ENCODE measurements around the gene GLUL. TPM values are rescaled to one million over a fixed set of nuclear protein-coding genes. Genes with fewer than 3 reads are reported as not detected.

The GLUL gene
- total RNA-seq, 3 donors from 2014 or later = 364 to 851 (median 517) TPM

DNA sequence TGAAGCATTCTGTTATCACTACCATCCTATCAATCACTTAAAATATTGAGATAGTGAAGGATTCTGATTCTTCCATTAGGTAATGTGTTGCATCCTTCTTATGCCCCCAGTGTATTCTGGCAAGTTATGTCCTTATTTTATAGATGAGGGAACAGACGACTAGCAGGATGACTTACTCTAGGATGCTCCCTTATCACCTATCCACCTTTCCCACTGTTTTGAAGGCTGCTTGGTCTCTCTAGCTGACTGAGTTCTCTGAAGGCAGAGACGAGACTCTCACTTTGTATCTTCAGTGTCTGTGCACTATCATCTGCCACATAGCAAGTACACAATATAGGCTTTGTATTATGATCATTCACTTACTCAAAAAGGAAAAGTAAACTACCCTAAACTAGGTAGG, 4.0 kb downstream of the GLUL start:
- Histone ChIP-seq H3K4me1 (ENCODE audit: low read depth) (peaks cover 13% of the 10 kb centered on the region), H3K9me3 (no peaks in the 10 kb centered on the region), H3K4me3 (no peak overlapping the region), H3K36me3 (ENCODE audit: low read depth) (peaks cover 15% of the 10 kb centered on the region)
- intact Hi-C loops (cut with DNase I, micrococcal nuclease) = no loop called here
- ATAC-seq = no peak
- DNase-seq = no peak
- TF ChIP-seq, protein P1, sequence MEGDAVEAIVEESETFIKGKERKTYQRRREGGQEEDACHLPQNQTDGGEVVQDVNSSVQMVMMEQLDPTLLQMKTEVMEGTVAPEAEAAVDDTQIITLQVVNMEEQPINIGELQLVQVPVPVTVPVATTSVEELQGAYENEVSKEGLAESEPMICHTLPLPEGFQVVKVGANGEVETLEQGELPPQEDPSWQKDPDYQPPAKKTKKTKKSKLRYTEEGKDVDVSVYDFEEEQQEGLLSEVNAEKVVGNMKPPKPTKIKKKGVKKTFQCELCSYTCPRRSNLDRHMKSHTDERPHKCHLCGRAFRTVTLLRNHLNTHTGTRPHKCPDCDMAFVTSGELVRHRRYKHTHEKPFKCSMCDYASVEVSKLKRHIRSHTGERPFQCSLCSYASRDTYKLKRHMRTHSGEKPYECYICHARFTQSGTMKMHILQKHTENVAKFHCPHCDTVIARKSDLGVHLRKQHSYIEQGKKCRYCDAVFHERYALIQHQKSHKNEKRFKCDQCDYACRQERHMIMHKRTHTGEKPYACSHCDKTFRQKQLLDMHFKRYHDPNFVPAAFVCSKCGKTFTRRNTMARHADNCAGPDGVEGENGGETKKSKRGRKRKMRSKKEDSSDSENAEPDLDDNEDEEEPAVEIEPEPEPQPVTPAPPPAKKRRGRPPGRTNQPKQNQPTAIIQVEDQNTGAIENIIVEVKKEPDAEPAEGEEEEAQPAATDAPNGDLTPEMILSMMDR (IDR thresholded peaks at IDR 0.05) = no peak

DNA sequence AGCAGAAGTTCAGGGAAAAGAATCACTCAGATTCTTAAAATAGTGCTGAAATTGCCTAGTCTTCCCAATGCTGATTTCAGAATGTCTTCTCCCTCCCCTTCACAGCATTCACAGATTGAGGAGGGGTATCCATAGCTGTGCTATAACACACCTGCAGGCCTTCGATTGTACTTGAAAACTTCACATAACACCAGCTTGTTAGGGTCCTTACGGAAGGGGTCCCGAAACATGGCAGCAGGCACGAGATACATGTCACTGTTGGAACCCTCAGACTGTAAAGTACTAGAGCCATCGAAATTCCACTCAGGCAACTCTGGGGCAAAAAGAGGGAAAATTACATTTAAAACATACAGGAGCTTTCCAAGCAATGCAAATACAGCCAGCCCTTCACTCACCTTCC, 4.6 kb downstream of the GLUL start:
- TF ChIP-seq, protein P1 (IDR thresholded peaks at IDR 0.05) = no peak
- DNase-seq = no peak
- H3K4me3 ChIP-seq = no peak overlapping the region
- H3K4me1 ChIP-seq (ENCODE audit: low read depth) = peaks cover 10% of the 10 kb centered on the region
- intact Hi-C loops (cut with DNase I, micrococcal nuclease) = no loop called here
- H3K9me3 ChIP-seq = no peaks in the 10 kb centered on the region
- ATAC-seq = no peak
- H3K36me3 ChIP-seq (ENCODE audit: low read depth) = peaks cover 15% of the 10 kb centered on the region

DNA sequence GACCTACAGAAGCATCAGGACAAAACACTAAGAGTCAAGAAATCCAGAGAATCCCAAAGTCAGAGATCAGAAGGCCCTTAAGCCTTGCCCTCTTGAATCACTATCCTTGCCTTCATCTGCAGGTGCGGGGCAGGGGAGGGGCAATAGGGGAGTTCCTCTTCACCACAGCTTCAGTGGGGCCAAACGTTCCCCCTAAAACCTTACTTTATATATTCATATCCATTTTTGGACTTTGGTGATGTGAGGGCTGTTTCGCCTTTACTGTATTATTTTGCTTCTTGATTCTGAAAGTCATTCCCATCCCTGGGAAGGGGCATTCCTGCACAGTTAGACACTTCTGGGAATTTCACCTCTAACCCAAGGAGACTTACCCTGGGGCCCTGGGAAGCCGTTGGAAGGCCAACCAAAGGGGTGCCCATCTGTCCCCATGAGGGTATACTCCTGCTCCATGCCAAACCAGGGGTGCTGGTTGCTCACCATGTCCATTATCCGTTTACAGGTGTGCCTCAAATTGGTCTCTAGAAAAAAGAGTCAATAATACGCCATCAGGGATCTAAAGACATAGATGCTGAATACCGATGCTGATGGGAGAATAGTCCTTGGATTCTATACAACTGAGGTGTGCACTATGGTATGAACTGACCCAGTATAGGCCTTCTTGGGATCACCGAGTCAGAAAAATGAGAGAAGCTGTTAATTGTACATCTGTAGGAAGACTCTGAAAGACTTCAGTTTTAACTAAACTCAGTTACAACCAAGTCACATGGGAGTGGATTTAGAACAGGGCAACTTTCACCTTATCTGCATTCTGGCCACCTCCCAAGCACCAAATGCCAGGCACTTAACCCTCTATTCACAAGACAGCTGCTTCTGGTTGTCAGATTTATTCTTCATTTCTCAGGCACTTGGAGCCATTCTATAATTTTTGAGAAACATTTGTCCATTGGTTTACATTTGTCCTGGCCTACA, 5.4 kb downstream of the GLUL start:
- no peaks in the 10 kb centered on the region for H3K9me3 ChIP-seq
- H3K4me3 ChIP-seq = no peak overlapping the region
- peaks cover 10% of the 10 kb centered on the region for H3K4me1 ChIP-seq (ENCODE audit: low read depth)
- no peak for DNase-seq
- TF ChIP-seq, protein P1 (IDR thresholded peaks at IDR 0.05) = no peak
- intact Hi-C loops (cut with DNase I, micrococcal nuclease) = no loop called here
- ATAC-seq = no peak
- H3K36me3 ChIP-seq (ENCODE audit: low read depth) = peaks cover 15% of the 10 kb centered on the region

DNA sequence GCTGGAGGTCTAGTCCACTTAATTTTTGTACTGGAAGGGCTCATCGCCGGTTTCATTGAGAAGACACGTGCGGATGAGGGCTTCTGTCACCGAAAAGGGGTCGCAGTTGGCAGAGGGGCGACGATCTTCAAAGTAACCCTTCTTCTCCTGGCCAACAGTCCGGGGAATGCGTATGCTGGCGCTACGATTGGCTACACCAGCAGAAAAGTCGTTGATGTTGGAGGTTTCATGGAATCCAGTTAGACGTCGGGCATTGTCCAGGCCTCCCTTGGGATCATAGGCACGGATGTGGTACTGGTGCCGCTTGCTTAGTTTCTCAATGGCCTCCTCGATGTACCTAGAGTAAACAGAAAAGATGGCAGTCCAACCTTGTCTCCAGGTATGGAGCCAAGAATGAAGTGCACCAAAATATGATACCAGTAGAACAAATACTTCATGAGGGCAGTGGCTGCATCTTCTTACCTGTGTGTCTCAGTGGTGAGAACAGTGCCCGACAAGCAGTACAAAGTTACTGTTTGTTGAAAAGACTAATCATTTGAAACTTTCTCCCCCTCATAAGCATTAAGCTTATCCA, 7.1 kb downstream of the GLUL start:
- TF ChIP-seq, protein P1 (IDR thresholded peaks at IDR 0.05) = no peak
- Histone ChIP-seq H3K9me3 (no peaks in the 10 kb centered on the region), H3K36me3 (ENCODE audit: low read depth) (peaks cover 15% of the 10 kb centered on the region), H3K4me1 (ENCODE audit: low read depth) (peaks cover 10% of the 10 kb centered on the region), H3K4me3 (no peak overlapping the region)
- no peak for ATAC-seq
- intact Hi-C loops (cut with DNase I, micrococcal nuclease) = no loop called here
- no peak for DNase-seq

DNA sequence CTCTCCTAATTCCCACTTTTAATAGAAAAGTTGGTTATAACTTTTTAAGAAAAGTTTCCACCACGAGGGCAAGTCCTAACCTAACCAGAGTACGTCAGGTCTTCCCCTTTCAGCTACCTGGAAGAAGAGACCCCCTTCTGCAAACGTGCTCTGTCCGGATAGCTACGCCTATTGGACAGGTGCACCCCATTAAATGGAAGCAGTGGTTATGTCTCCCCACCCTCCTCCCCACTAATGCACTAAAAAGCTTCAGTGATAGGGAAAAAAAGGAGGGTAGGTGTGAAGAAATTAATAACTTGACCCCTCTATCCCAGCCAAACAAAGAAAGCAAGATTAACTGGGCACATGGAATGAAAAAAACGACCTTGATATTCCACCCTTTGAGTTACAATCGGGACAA, 7.7 kb downstream of the GLUL start:
- Histone ChIP-seq H3K36me3 (ENCODE audit: low read depth) (peaks cover 15% of the 10 kb centered on the region), H3K9me3 (no peaks in the 10 kb centered on the region), H3K4me1 (ENCODE audit: low read depth) (peaks cover 9% of the 10 kb centered on the region), H3K4me3 (no peak overlapping the region)
- intact Hi-C loops (cut with DNase I, micrococcal nuclease) = no loop called here
- ATAC-seq (no peak), DNase-seq (no peak)
- TF ChIP-seq, protein P1 (IDR thresholded peaks at IDR 0.05) = no peak

Measured in mucosa of descending colon (tissue), 3 donors.